ENCODE results near the gene C1QL1.

GRCh38 chr17:44928136-44928535 is 40.0 kb downstream of the C1QL1 start:
- no peak for TF ChIP-seq CTCF (IDR thresholded peaks at IDR 0.05; ENCODE audit: extremely low read depth in 1 of 2, insufficient read depth in 1 of 2, low read depth in 1 of 2, low read length in 2 of 2)
- TF ChIP-seq EZH2 (IDR thresholded peaks at IDR 0.05; ENCODE audit: borderline replicate concordance, low read depth, low read length, severe bottlenecking), result no peak
- TF ChIP-seq POLR2A (IDR thresholded peaks at IDR 0.05; ENCODE audit: low read depth, low read length), result no peak
- TF ChIP-seq FOS (IDR thresholded peaks at IDR 0.05; ENCODE audit: borderline replicate concordance, insufficient read depth, low read length), result no peak
- no peak for TF ChIP-seq MAX (IDR thresholded peaks at IDR 0.05; ENCODE audit: insufficient read depth, insufficient read length)
- no peak for TF ChIP-seq POLR2AphosphoS5 (IDR thresholded peaks at IDR 0.05; ENCODE audit: insufficient read depth, low read depth, low read length)
- TF ChIP-seq JUN (IDR thresholded peaks at IDR 0.05; ENCODE audit: borderline replicate concordance, insufficient read depth, insufficient read length, low read depth), result no peak
- no peak for TF ChIP-seq MYC (IDR thresholded peaks at IDR 0.05; ENCODE audit: low read depth, low read length)
- no peak for TF ChIP-seq GATA2 (IDR thresholded peaks at IDR 0.05; ENCODE audit: insufficient read depth, insufficient read length, low read depth, low read length)
